Head of caudate nucleus (tissue), 42 donors: ENCODE data around the gene FAM120AOS.
"Not testable (repeated sequence)": the region's sequence is repeated elsewhere in the genome, so short reads cannot be mapped to it uniquely, and the experiment has no call there.

Experiments
- DNase-seq, 42 donors: peaks; one replicate each; pipeline versions ENCODE4 v3.0.0 to v3.0.0-alpha.2; 2020 to 2021; ENCODE audit warnings: mixed read lengths in 7 of 42
- intact Hi-C: fragments of 100-400 bp; cut with DNase I; formaldehyde crosslinking; loops from one replicate; pipeline ENCODE4 v1.15.0; 2022

Gene FAM120AOS

DNA sequence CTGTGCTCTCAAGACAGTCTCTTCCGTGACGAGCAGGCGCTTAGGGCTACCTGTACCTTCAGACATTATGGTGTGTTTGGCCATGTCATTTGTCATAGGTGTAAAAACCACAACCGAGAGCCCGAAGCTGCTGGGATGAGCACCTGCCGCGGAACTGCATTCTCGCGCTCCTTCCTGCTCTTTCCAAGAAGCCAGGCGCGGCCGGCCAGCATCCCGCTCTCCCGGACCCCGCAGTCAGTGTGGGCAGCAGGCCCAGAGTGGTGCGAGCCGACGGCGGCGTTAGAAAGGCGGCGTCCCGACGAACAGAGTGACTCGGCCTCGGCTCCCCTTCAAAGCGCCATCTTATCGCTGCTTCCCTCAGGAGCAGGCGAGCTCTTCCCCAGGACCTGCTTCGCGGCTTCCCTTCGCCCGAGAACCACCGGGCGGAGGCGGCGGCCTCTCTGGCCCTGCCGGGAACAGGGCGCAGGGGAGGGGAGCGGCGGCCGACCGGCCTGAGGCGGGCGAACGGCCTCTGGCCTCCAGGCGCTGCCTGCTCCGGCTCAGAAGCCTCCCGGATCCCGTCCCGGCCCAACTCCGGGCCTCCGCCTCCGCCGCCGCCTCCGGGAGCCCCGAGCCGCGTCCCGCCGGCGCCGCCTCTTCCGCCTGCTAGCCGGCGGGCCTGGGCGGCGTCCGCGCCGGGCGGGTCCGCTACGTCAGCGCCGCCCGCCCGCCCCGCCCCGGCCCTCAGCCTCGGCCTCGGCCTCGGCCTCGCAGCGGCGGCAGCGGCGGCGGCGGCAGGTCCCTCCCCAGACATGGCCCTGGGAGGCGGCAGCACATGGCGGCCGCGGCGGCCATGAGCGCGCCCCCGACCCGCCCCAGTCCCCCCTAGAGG, 2.2 kb downstream of the FAM120AOS start, which contains the start of gene FAM120A:
Gene FAM120A, plus strand, starts transcription at position 741 of the 871 bp plus-strand sequence. CDS start 231 bp downstream, outside the sequence.
- DNase-seq = peak in 41 of 42 donors; percentile 20 to 88 (median 72)
- intact Hi-C loops = loop anchor here (5.0 kb wide), 1 partner anchor 354 kb away; the partner anchor contains the start of gene CARD19

DNA sequence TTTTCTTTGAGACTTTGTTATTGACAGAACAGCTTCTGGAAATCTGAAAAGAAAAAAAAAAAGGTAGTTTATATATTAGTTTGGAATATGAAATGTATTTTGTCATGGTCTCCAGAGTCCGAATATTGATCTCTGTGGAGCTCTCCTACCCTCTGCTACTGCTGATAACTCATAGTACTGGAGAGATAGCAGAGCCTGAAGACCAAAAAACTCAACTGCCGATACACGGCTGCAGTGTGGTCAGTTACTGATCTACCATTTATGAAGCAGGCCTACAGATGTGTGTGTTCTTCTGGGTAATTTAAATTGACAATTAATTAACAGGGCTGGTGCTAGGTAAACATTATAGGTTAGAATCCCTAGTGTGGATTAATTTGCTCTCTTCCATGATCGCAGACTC, 5.7 kb downstream of the FAM120AOS start:
- intact Hi-C loops = no loop called here

DNA sequence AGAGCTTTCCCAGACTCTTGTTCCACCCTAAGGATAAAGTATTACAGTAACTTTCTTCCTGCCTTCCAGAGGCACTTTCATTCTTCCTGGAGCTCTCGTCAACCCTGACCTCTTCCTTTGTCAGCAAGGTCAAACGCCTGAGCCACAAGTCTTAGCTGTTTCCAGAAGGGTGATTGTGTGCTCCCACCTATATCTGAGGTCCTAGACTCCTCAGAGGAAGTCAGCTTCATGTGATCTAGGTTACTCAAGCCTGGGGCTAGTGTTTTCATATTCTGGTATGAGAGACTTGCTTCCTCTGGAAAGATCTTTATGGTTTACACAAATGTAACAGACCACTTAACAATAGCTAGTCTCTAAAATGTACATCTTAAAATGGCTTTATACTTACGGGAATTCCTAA, 7.3 kb downstream of the FAM120AOS start:
- intact Hi-C loops = no loop called here
- no peak for DNase-seq

More for the DNA sequence above, 5.7 kb downstream of the FAM120AOS start:
- DNase-seq = no peak

DNA sequence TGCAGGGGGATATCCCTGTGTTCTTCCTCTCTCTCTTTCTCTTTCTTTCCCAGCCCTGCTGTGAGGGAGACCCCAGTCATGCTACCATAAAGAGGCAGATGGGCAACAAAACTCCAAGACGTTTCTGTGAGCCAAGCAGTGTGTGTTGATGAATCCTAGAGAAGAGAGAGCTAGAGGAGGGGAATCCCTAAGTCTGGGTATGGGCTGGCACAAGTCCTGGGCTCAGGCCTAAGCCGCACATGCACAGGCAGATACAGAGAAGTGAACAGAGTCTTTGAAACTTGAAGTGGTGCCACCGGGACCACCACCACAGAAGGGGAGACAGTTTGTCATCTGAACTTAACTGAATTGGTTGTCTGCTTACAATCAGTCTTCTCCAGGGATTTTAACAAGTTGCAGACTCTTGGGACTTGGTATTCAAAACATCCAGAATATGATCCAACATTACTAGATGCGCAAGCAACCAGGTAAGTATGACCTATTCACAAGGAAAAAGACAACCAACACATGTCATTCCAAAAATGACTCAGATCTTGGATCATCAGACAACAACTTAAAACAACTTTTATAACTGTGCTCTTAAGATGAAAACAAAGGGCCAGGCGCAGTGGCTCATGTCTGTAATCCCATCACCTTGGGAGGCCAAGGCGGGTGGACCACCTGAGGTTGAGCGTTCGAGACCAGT, 12.3 kb downstream of the FAM120AOS start:
- intact Hi-C loops = no loop called here

DNA sequence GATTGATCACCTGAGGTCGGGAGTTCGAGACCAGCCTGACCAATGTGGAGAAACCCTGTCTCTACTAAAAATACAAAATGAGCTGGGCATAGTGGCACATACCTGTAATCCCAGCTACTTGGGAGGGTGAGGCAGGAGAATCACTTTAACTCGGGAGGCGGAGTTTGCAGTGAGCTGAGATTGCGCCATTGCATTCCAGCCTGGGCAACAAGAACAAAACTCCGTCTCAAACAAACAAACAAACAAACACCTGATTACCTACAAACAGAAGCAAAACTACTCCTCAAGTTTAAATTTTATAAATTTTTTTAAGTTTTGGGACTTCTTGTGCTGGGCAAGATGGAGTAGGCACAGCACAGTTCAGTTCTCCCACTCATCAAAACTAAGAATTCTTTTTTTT, 14.1 kb downstream of the FAM120AOS start:
- intact Hi-C loops = not testable (repeated sequence)

More for the DNA sequence above, 12.3 kb downstream of the FAM120AOS start:
- no peak for DNase-seq

DNA sequence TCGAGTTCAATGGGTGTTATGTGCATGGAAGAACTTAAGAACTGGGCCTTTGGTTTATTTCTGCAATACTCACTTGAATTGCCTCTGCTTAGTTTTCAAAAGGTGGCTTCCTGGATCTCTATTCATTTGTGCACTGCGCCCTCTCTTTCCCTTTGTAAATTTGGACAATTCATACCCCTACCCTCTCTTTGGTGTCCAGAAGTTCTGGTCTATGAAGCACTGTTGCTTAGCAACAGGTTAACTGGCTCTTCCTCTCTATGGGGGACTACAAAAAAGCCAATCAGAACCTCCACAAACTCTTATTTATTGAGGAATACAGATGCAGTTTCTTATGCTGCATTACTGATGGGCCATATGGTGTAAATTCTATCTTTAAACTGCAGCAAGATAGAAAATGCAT, 15.4 kb downstream of the FAM120AOS start:
- intact Hi-C loops = no loop called here
- DNase-seq = no peak

More for the DNA sequence above, 14.1 kb downstream of the FAM120AOS start:
- not testable (repeated sequence) for DNase-seq

DNA sequence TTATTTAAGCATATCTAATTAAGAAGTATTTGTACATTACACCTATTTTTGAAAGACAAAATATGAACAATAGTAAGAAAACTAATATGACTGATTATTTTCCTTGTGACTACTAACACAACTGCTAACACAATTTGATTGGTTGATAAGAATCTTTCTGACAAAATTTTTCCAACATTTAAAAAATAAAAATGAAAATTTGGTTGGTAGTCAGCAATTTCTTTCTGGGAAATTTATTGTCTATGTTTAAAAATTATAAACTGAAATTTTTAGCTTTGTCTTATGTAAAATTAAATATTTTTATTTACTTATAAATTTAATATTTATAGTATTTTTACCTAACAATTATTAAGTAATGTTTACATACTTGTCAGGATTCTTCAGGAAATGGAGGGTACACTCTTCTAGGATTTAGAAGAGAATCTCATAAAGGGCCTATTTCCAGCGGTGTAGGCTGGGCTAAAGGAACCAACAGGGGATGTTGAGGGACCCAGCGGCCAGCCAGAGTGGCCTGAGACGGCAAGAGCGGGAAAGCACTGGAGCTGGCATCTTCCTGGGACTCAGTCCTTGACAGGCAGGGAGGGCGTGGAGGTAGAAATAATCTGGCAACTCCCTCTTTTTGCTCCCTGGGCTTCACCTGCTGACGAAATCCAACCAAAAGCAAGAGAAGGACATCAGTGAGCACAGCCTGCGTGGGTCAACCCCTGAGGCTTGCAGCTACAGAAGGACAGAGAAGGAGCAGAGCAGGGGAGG, 16.6 kb downstream of the FAM120AOS start:
- intact Hi-C loops = no loop called here
- DNase-seq = no peak

DNA sequence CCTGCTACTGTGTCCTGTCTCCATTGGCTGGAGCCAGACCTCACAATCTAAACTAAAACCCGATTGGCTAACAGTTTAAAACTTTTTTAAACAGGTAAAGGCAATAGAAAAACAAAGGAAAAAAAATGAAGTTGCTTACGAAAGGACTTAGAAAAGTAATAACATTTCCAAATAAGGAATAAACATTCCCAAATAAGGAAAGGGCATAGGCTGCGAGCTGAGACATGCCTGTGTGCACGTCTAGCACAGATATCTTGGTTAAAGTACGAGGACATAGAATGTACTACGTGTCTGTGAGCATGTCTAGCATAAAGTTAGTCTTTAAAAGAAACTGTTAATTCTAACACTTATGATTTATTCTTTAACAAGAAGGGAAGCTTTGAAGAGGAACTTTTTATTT, 17.2 kb downstream of the FAM120AOS start:
- intact Hi-C loops = no loop called here
- DNase-seq = no peak

DNA sequence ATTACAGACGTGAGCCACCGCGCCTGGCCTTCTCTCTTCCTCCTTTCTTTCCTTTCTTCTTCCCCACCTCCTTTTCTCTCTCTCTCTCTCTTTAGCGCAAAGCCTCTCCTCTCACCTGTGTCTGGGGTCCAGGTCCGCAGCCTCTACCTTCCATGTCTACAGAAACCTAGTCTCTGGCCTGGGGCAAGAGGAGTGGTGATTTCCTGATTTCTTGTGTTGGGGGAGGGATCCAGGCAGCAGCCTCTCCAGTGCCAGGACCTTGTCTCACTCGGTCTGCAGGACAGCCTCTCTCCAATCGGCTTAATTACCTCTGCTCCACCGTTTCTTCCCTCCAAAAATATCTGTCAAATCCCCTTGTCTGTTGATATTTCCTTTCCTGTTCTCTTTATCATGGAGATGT, 18.0 kb downstream of the FAM120AOS start:
- intact Hi-C loops = no loop called here
- no peak for DNase-seq

DNA sequence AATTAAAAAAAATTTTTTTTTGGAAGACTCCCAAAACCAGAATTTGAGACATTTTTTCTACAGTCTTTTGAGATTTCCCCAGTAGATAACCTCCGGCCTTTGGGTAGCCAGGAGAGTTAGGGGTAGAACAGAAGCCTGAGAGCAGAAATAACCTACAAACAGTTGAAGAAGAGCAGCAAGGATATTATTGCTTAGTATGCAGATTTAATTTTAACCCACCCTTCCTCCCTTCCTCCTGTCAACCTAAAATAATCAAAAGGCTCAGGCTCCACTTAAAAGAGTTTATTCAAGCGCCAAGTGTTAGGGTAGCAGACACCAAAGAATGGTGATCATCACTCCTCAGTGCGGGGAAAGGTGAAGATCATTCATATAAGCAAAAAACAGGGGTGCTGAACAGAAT, 19.3 kb downstream of the FAM120AOS start:
- intact Hi-C loops = no loop called here
- no peak for DNase-seq

DNA sequence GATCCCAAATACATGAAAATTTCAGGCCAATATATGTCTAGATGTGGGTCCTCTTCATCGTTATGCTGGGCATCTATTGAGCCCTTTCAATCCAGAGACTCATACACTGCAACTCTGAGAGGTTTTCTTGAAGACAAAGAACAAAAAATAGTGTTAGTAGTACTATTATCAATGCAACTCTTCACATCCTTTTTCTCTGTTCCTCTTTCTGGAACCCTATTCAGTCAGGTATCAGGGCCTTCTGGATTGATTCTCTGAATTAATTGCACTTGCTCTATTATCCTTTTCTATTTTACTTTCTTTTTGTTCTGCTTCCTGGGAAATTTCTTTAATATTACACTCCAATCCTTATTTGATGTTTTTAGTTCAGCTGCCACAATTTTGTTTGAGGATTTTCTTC, 20.4 kb downstream of the FAM120AOS start:
- intact Hi-C loops = no loop called here
- no peak for DNase-seq

DNA sequence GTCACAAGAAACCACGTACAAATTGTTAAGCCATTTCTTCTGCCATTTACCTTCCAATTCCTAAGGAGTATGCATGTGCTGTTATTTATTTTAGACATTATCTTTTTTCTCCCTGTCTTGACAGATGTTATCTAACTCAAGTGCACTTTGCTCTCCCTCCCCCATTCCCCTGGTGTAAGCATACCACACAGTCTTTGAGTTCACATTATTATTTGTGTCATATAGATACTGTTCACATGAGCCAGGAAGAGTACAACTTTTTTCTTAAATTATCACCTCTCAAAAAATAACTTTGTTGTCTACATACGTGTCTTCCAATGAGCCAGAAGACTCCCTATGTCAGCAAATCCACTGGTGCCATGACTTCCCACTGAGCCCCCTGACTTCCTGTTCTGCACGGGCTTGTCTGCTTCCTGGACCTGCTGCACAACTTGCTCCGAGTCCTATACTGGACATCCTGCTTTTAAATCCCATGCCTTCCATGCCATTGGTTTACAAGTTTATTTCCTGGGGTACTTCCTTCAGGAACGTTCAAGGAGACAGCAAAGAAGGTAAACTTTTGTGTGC, 21.8 kb downstream of the FAM120AOS start:
- intact Hi-C loops = no loop called here
- peak in 1 of 42 donors; percentile 13 for DNase-seq

DNA sequence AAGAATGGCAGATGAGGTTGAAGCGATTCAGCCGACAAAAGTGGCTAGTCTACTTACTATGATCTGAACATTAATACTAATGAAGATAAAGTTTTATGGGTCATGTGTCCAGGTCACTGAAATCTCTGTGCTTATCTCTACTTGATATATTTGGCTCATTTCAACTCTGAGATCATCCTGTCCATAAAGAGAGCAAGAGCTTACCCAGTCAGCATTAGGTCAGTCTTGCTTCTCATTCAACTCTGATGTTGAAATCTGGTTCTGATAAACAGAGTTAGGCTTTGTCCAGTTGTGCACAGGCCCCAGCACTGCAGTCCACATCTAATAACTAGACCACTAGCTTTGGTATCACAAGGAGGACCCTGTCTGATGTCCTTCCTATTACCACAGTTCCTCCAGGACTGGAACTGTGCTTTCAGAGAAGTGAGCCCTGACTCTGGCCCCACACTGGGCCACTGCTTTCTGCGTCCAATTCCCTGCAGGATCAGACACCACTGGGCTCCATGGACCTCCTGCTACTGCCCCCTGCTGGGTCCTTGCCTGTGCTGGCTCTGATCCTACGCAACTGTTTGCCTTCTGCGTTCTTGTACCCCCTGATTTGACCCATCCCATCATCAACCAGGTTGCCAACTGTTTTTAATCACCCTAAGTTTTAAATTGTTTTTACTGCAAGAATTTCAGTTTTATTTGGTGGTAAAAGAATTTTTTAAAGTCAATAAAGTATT, 25.6 kb downstream of the FAM120AOS start:
- DNase-seq = peak in 1 of 42 donors; percentile 28
- intact Hi-C loops = no loop called here

DNA sequence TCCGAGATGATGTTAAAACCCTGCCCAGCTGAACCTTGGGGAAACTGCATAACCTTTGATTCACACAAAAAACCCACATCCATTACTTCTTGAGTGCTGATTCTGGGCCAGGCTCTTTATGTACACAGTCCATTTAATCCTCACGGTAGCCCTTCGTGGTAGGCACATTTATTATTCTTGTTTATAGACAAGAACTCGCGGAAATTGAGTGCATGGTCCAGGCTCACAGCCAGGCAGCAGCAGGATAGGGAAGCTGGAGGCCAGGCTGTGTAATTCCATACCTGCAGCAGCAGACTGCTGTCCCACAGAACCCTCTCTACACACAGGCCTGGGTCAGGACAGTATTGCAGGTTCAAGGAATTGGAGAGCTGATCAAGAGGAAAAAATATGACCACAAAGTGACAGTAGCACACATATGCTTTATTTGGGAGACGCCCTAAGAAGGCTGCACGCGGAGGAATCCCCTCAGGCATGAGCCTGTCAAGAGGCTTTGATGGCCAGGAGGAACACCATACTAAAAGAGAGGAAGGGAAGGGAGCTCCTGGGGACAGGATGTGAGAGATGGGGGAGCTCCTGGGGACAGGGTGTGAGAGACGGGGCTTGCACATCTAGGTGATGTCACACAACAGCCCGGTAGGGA, 30.3 kb downstream of the FAM120AOS start:
- no peak for DNase-seq
- intact Hi-C loops = no loop called here

DNA sequence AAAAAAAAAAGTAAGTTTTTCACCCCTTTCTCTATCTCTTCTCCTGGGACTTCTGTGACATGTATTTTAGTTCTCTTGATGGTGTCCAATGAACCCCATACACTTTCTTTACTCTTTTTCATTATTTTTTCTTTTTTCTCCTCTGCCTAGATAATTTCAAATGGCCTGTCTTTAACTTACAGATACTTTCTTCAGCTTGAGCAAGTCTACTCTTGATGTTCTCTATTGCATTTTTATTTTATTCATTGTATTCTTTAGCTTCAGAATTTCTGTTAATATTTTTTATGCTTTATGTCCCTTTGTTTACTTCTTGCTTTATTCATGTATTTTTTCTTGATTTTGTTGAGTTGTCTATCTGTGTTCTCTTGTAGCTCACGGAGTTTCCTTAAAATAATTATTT, 34.4 kb downstream of the FAM120AOS start:
- DNase-seq = no peak
- intact Hi-C loops = no loop called here

DNA sequence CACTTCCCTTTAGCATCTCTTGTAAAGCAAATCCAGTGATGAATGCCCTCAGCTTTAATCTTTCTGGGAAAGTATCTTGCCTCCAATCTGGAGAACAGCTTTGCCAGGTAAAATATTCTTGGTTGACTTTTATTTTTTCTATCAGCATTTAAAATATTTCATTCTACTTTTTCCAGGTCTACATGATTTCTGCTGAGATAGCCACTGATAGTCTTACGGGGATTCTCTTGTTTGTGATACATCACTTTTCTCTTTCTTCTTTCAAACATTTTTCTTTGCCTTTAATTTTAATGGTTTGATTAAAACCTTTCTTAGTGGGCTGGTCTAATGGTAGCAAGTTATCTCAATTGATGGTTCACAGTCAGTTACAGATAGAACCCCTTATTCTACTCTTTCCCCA, 35.8 kb downstream of the FAM120AOS start:
- no peak for DNase-seq
- intact Hi-C loops = no loop called here

DNA sequence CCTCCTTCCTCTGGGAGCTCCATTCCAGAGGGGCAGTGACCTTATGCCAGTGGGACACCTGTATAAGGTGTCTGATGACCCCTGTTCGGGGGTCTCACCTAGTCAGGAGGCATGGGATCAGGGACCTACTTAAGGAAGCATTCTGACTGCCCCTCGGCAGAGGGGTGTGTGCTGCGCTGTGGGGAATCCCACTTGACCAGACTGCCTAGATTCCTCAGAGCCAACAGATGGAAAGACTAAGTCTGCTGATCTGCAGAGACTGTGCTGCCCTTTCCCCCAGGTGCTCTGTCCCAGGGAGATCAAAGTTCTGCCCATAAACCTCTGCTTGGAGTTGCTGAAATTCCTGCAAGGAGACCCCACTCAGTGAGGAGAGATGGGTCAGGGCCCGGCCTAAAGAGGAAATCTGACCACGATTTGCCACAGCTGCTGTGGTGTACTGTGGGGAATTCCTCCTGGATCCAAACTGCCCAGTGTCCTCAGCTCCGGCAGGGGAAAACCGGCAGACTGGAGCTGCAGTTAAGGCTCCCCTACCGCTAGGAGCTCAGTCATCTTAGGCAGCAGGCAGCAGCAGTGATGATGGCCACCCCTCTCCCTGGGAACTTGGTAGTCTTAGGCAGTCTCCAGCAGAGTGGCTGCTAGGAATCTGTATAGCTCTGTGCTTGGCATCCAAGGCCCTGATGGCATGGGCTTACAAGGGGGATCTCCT, 36.7 kb downstream of the FAM120AOS start:
- DNase-seq = no peak
- intact Hi-C loops = no loop called here
